B cell (primary cell): ENCODE measurements around the gene SCGB1C2.

Experiments
- CTCF ChIP-seq: fragments of 200-600 bp; IDR thresholded peaks from one replicate; pipeline ENCODE4 v1.8.0; 2022; ENCODE audit warnings: antibody characterized with exemption, mild to moderate bottlenecking
- EZH2 ChIP-seq: IDR thresholded peaks from 2 replicates; pipeline ENCODE4 v1.6.1; 2012; ENCODE audit warnings: borderline replicate concordance, low read depth, mild to moderate bottlenecking, moderate library complexity, low read length; ENCODE audit not compliant: insufficient read depth, poor library complexity, severe bottlenecking

DNA sequence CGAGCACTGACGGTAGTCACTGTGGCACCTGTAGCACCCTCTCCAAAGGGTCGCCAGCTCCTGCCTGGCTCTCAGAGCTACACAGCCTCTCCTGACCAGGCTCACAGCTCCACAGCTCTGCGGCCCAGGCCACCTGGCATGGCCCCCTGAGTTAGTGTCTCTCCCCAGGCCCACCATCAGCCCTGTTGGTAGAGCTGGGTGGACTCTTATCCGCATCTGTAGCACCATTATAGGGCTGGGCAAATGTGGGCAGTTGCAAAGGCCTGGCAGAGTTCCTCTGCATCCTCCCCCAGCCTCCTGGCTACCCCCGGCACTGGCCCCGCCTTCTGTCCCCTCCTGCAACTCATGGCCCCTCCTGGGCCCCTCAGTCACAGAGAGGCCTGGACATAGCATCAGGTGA, 18.2 kb downstream of the SCGB1C2 start:
- TF ChIP-seq CTCF, result no peak
- no peak for TF ChIP-seq EZH2
